Bronchial epithelial cell (primary cell): Measurements from ENCODE around the gene LAMA3. TPM values are rescaled to one million over a fixed set of nuclear protein-coding genes. Genes with fewer than 3 reads are reported as not detected.

ENCODE experiments used
- DNase-seq: peaks from one replicate; pipeline ENCODE4 v3.0.0-alpha.2; 2010; ENCODE audit warnings: low read depth
- FAIRE-seq: peaks from 2 replicates; lab custom pipeline; 2011; peaks lifted over from hg19 to GRCh38; lab: Jason Lieb, UNC
- H3K27me3 ChIP-seq: 2 replicates; pipeline ENCODE4 v1.5.1; 2011; ENCODE audit warnings: low read length; ENCODE audit not compliant: control insufficient read depth, insufficient read depth
- H3K36me3 ChIP-seq: 2 replicates; pipeline ENCODE4 v1.5.1; 2011; ENCODE audit warnings: low read length; ENCODE audit not compliant: control insufficient read depth, insufficient read depth
- H3K4me3 ChIP-seq: 2 replicates; pipeline ENCODE4 v1.5.1; 2011; ENCODE audit warnings: mild to moderate bottlenecking, low read depth, low read length, control low read depth
- CTCF ChIP-seq: IDR thresholded peaks from 2 replicates; pipeline ENCODE4 v1.5.1; 2011; ENCODE audit warnings: mild to moderate bottlenecking, moderate library complexity, low read length, control low read depth, inconsistent platforms; ENCODE audit not compliant: insufficient read depth, severe bottlenecking
- total RNA-seq: library from RNA; depleted of rRNA; stranded (reverse); fragments of >200 nt; gene quantifications from 2 replicates; pipeline ENCODE4 v1.2.1, GENCODE V29; 2014

LAMA3 gene
- total RNA-seq, 1 donor from 2014 or later: 531 TPM

- no peak for FAIRE-seq
- Histone ChIP-seq H3K27me3 (no peaks in the 10 kb centered on the region), H3K4me3 (no peak overlapping the region), H3K36me3 (no peaks in the 10 kb centered on the region)
- peak; percentile 43 for DNase-seq
- no peak for TF ChIP-seq CTCF
Measured at GRCh38 chr18:23798824-23799223, 109.6 kb downstream of the LAMA3 start.

- peak; percentile 28 for FAIRE-seq
- Histone ChIP-seq H3K36me3 (no peaks in the 10 kb centered on the region), H3K4me3 (no peak overlapping the region), H3K27me3 (no peaks in the 10 kb centered on the region)
- no peak for TF ChIP-seq CTCF
- DNase-seq: no peak
Measured at GRCh38 chr18:23799540-23799939, 110.3 kb downstream of the LAMA3 start.

- FAIRE-seq (no peak), DNase-seq (no peak)
- Histone ChIP-seq H3K27me3 (no peaks in the 10 kb centered on the region), H3K4me3 (no peak overlapping the region), H3K36me3 (no peaks in the 10 kb centered on the region)
- TF ChIP-seq CTCF: no peak
Measured at GRCh38 chr18:23800902-23801301, 111.6 kb downstream of the LAMA3 start.

- no peak overlapping the region for H3K4me3 ChIP-seq
- FAIRE-seq: no peak
Measured at GRCh38 chr18:23802817-23803216, 113.6 kb downstream of the LAMA3 start.

GRCh38 chr18:23803755-23804154 lies 114.5 kb downstream of the LAMA3 start:
- FAIRE-seq: no peak
- Histone ChIP-seq H3K27me3 (no peaks in the 10 kb centered on the region), H3K36me3 (no peaks in the 10 kb centered on the region), H3K4me3 (no peak overlapping the region)
- no peak for TF ChIP-seq CTCF
- DNase-seq: no peak

More at GRCh38 chr18:23802817-23803216, 113.6 kb downstream of the LAMA3 start:
- no peak for TF ChIP-seq CTCF
- Histone ChIP-seq H3K27me3 (no peaks in the 10 kb centered on the region), H3K36me3 (no peaks in the 10 kb centered on the region)
- no peak for DNase-seq

GRCh38 chr18:23805898-23806297 lies 116.6 kb downstream of the LAMA3 start:
- no peaks in the 10 kb centered on the region for H3K36me3 ChIP-seq
- FAIRE-seq (peak; percentile 68), DNase-seq (peak; percentile 85)
- no peak overlapping the region for H3K4me3 ChIP-seq
- no peaks in the 10 kb centered on the region for H3K27me3 ChIP-seq
- TF ChIP-seq CTCF: no peak
